Measurements from ENCODE around the gene CFL1. TPM values are rescaled to one million over a fixed set of nuclear protein-coding genes. Genes with fewer than 3 reads are reported as not detected.
"Not testable (repeated sequence)": the region's sequence is repeated elsewhere in the genome, so short reads cannot be mapped to it uniquely, and the experiment has no call there.

Gene CFL1
- total RNA-seq, 2 experiments from 2014 or later: 1,357 to 1,424 TPM

DNA sequence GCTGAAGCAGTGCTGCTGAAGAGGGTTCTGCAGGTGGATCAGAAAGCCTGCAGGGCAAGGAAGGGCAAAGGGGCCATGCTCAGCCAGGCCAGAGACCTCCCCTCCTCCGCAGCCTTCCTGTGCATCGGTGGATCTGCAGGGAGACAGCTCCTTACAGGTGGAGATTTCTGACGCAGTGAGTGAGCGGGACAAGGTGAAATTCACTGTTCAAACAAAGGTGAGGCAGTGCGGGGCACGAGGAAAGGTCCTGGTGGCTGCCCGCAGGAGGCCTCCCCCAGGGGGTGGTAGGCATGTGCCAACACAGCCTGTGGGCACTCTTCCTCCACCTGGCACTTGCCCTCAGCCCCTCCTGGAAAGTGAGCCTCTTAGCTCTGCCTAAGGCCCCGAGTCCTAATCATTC is 8.6 kb downstream of the CFL1 start:
- Mint-ChIP-seq H3K36me3 (peaks cover 28% of the 10 kb centered on the region), H3K4me1 (peaks cover 14% of the 10 kb centered on the region), H3K4me3 (no peak overlapping the region), H3K9me3 (peaks cover 2% of the 10 kb centered on the region), H3K27me3 (peaks cover 3% of the 10 kb centered on the region), H3K27ac (no peak overlapping the region)
- ATAC-seq (ENCODE audit: low read depth) (no peak), DNase-seq (no peak)
- POLR2A ChIA-PET: interaction anchor here (0.7 to 5.6 kb wide), 6 partner anchors 10 to 41 kb away, joined by 3 to 25 read pairs (median 4); partner anchors contain the start of genes CCDC85B and MUS81

- ATAC-seq (ENCODE audit: low read depth); H3K27ac Mint-ChIP-seq; H3K9me3 Mint-ChIP-seq; H3K4me1 Mint-ChIP-seq; H3K27me3 Mint-ChIP-seq; DNase-seq; H3K4me3 Mint-ChIP-seq: not testable (repeated sequence)
- H3K36me3 Mint-ChIP-seq: peaks cover 21% of the 10 kb centered on the region
- POLR2A ChIA-PET: interaction anchor here (0.9 to 5.6 kb wide), 5 partner anchors 11 to 135 kb away, joined by 3 to 25 read pairs (median 3); partner anchors contain the start of genes CCDC85B and MUS81
Measured at GRCh38 chr11:65848693-65849092, 9.3 kb downstream of the CFL1 start.

DNA sequence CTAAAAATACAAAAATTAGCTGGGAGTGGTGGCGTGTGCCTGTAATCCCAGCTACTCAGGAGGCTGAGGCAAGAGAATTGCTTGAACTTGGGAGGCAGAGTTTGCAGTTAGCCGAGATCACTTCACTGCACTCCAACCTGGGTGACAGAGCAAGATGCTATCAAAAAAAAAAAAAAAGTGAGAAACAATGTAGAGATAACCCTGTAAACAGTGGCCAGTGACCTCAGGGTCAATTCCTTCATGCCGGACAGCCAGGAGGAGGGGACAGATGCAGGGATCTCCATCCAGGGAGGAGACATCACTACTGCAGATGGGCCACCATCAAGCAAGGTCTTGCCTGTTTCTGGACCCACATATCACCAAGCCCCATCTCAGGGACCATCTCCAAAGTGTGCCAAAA is 10.2 kb downstream of the CFL1 start:
- no peak overlapping the region for H3K27ac Mint-ChIP-seq
- POLR2A ChIA-PET: interaction anchor here (1.4 to 2.8 kb wide), 3 partner anchors 12 to 15 kb away, joined by 3 to 22 read pairs (median 6); partner anchors contain the start of genes MUS81 and SNX32

DNA sequence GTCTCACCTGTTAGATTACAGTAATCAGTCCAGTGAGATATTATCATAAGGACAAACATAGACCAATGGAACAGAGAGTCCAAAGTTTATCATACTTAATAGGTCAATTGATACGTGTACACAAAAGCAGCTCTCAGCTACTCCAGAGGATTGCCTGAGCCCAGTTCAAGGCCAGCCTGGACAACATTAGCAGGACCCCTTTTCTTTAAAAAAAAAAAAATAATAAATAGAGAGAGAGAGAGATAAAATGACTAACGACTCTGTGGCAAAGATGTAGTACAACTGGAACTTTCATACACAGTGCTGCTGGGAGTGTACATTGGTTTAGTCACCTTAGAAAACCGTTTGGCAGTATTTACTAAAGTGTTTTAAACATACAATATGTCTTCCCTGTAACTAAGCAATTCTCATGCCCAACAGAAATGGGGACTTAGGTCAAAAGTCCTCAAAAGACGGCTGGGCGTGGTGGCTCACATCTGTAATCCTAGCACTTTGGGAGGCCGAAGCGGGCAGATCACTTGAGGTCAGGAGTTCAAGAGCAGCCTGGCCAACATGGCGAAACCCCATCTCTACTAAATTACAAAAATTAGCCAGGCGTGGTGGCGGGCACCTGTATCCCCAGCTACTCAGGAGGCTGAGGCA is 13.6 kb downstream of the CFL1 start:
- Mint-ChIP-seq H3K36me3 (no peaks in the 10 kb centered on the region), H3K9me3 (no peaks in the 10 kb centered on the region), H3K4me3 (no peak overlapping the region), H3K27me3 (peaks cover 3% of the 10 kb centered on the region), H3K27ac (no peak overlapping the region), H3K4me1 (no peaks in the 10 kb centered on the region)
- DNase-seq (no peak), ATAC-seq (ENCODE audit: low read depth) (no peak)
- POLR2A ChIA-PET: interaction anchor here (1.0 to 1.4 kb wide), 2 partner anchors 11 to 46 kb away, joined by 3 read pairs; partner anchors contain the start of genes CCDC85B and SNX32

More for the DNA sequence above, 10.2 kb downstream of the CFL1 start:
- H3K27me3 Mint-ChIP-seq: peaks cover 3% of the 10 kb centered on the region
- ATAC-seq (ENCODE audit: low read depth) (no peak), DNase-seq (no peak)
- no peak overlapping the region for H3K4me3 Mint-ChIP-seq
- peaks cover 2% of the 10 kb centered on the region for H3K9me3 Mint-ChIP-seq
- peaks cover 15% of the 10 kb centered on the region for H3K36me3 Mint-ChIP-seq
- peaks cover 4% of the 10 kb centered on the region for H3K4me1 Mint-ChIP-seq

- POLR2A ChIA-PET: interaction anchor here (0.7 to 1.4 kb wide), 3 partner anchors 10 to 46 kb away, joined by 3 read pairs; partner anchors contain the start of genes CCDC85B and SNX32
Measured at GRCh38 chr11:65843811-65844210, 14.2 kb downstream of the CFL1 start.

GRCh38 chr11:65842144-65842543 is 15.8 kb downstream of the CFL1 start:
- Mint-ChIP-seq H3K27me3 (peaks cover 2% of the 10 kb centered on the region), H3K27ac (no peak overlapping the region), H3K9me3 (no peaks in the 10 kb centered on the region), H3K36me3 (no peaks in the 10 kb centered on the region), H3K4me3 (no peak overlapping the region), H3K4me1 (no peaks in the 10 kb centered on the region)
- DNase-seq: no peak
- POLR2A ChIA-PET: no interaction called here
- ATAC-seq (ENCODE audit: low read depth): no peak

More at GRCh38 chr11:65843811-65844210, 14.2 kb downstream of the CFL1 start:
- DNase-seq (no peak), ATAC-seq (ENCODE audit: low read depth) (no peak)
- Mint-ChIP-seq H3K4me3 (no peak overlapping the region), H3K9me3 (no peaks in the 10 kb centered on the region), H3K36me3 (no peaks in the 10 kb centered on the region), H3K27me3 (peaks cover 3% of the 10 kb centered on the region), H3K27ac (no peak overlapping the region), H3K4me1 (no peaks in the 10 kb centered on the region)

DNA sequence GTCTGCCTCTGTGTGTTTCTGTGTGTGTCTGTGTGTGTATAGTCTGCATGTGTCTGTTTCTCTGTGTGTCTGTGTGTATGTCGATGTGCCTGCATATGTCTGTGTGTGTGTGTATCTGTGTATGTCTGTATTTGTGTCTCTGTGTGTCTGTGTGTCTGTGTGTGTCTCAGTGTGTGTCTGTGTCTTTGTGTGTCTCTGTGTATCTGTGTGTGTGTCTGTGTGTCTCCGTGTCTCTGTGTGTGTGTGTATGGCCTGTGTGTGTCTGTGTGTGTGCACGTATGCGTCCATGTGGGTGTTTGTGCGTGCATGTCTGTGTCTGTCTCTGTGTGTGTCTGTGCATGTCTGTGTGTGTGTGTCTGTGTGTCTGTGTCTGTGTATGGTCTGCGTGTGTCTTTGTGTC is 23.8 kb downstream of the CFL1 start:
- Mint-ChIP-seq H3K36me3 (no peaks in the 10 kb centered on the region), H3K27ac (no peak overlapping the region), H3K4me3 (no peak overlapping the region), H3K9me3 (no peaks in the 10 kb centered on the region), H3K27me3 (peaks cover 22% of the 10 kb centered on the region), H3K4me1 (peaks cover 9% of the 10 kb centered on the region)
- POLR2A ChIA-PET: interaction anchor here (0.8 to 2.1 kb wide), 9 partner anchors 13 to 168 kb away, joined by 3 to 16 read pairs (median 4); partner anchors contain the start of genes BANF1, CCDC85B, CFL1 and FIBP
- DNase-seq: no peak
- ATAC-seq (ENCODE audit: low read depth): no peak

- no peaks in the 10 kb centered on the region for H3K9me3 Mint-ChIP-seq
- H3K4me1 Mint-ChIP-seq: peaks cover 9% of the 10 kb centered on the region
- POLR2A ChIA-PET: interaction anchor here (0.7 to 2.1 kb wide), 16 partner anchors 10 to 219 kb away, joined by 3 to 16 read pairs (median 3); partner anchors contain the start of genes BANF1, CCDC85B, CFL1 and FIBP
- ATAC-seq (ENCODE audit: low read depth) (peak; percentile 99), DNase-seq (peak; percentile 96)
- no peak within 1 kb of the TSS for H3K27ac Mint-ChIP-seq
- no peak within 1 kb of the TSS for H3K4me3 Mint-ChIP-seq
- peaks cover 22% of the 10 kb centered on the region for H3K27me3 Mint-ChIP-seq
- no peaks in the 10 kb centered on the region for H3K36me3 Mint-ChIP-seq
Measured at GRCh38 chr11:65833297-65834030, 24.5 kb downstream of the CFL1 start, which contains the start of gene SNX32. TSS of gene SNX32 (plus strand) at chr11:65833963. CDS start at chr11:65834066, 103 bp downstream.

- H3K27ac Mint-ChIP-seq; H3K36me3 Mint-ChIP-seq; H3K4me3 Mint-ChIP-seq; DNase-seq; ATAC-seq (ENCODE audit: low read depth); H3K9me3 Mint-ChIP-seq: not testable (repeated sequence)
- Mint-ChIP-seq H3K4me1 (peaks cover 11% of the 10 kb centered on the region), H3K27me3 (peaks cover 20% of the 10 kb centered on the region)
- POLR2A ChIA-PET: interaction anchor here (0.9 to 2.1 kb wide), 6 partner anchors 16 to 105 kb away, joined by 3 to 16 read pairs (median 5); partner anchors contain the start of genes CCDC85B, CFL1 and MUS81
Measured at GRCh38 chr11:65832231-65832630, 25.7 kb downstream of the CFL1 start.

- H3K36me3 Mint-ChIP-seq: no peaks in the 10 kb centered on the region
- ATAC-seq (ENCODE audit: low read depth): no peak
- H3K27me3 Mint-ChIP-seq: peaks cover 20% of the 10 kb centered on the region
- H3K4me1 Mint-ChIP-seq: peaks cover 11% of the 10 kb centered on the region
- no peak overlapping the region for H3K4me3 Mint-ChIP-seq
- DNase-seq: no peak
- no peaks in the 10 kb centered on the region for H3K9me3 Mint-ChIP-seq
- H3K27ac Mint-ChIP-seq: no peak overlapping the region
- POLR2A ChIA-PET: no interaction called here
Measured at GRCh38 chr11:65829459-65829858, 28.5 kb downstream of the CFL1 start.

DNA sequence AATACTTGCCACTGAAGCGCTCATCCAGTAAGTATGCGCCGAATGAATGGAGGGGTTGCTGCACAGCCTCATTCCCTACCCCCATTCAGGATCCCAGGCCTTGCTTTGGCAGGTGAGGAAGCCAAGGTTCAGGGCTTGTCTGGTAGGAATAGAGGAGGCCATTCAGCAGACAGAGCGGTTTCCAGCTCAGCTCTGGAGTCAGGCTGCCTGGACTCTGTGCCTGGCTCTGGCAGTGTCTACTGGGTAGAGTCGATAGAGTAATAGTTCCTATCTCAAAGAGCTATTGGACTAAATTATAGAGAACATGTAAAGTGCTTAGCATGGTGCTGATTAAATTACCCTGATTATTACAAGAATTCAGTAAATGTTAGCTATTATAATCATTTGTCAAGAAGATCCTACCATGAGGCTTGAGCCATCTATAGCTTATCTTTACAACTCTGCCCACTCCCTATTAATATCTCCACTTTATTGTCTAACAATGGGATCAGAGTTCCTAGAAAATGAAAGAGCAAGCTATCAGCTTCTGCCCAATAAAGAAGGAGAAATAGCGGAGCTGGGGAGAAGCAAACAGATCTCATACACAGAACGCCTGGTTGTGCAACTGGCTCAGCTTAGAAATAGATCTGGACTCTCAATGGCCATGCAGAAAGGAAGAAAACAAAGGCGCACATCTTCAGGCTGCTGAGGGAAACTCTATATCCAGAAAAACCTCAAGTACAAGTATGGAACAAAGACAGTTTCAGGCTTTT is 30.8 kb downstream of the CFL1 start:
- ATAC-seq (ENCODE audit: low read depth) (no peak), DNase-seq (no peak)
- H3K9me3 Mint-ChIP-seq: no peaks in the 10 kb centered on the region
- peaks cover 20% of the 10 kb centered on the region for H3K27me3 Mint-ChIP-seq
- no peak overlapping the region for H3K4me3 Mint-ChIP-seq
- POLR2A ChIA-PET: interaction anchor here (1.9 kb wide), 1 partner anchor 25 kb away, joined by 6 read pairs; no protein-coding TSS in a partner anchor
- no peak overlapping the region for H3K27ac Mint-ChIP-seq
- no peaks in the 10 kb centered on the region for H3K36me3 Mint-ChIP-seq
- peaks cover 8% of the 10 kb centered on the region for H3K4me1 Mint-ChIP-seq

GRCh38 chr11:65822776-65823528 is 35.0 kb downstream of the CFL1 start:
- Mint-ChIP-seq H3K9me3 (no peaks in the 10 kb centered on the region), H3K4me1 (peaks cover 3% of the 10 kb centered on the region), H3K27me3 (no peaks in the 10 kb centered on the region), H3K4me3 (no peak overlapping the region), H3K36me3 (no peaks in the 10 kb centered on the region), H3K27ac (no peak overlapping the region)
- POLR2A ChIA-PET: no interaction called here
- ATAC-seq (ENCODE audit: low read depth) (no peak), DNase-seq (no peak)
